GM18870 (cell line): ENCODE results near the gene KIF26B.

Source experiments
- ATAC-seq: cut with Tn5 transposase; IDR thresholded peaks from one replicate; pipeline ENCODE4 v1.9.1; 2021; ENCODE audit warnings: moderate library complexity; ENCODE audit not compliant: unreplicated experiment

The KIF26B gene

GRCh38 chr1:245544236-245544635, 389.5 kb downstream of the KIF26B start:
- no peak for ATAC-seq

GRCh38 chr1:245546875-245547274, 392.1 kb downstream of the KIF26B start:
- ATAC-seq: no peak

- no peak for ATAC-seq
These were observed 395.4 kb downstream of the KIF26B start for GRCh38 chr1:245549996-245550719.

- no peak for ATAC-seq
These were observed 395.9 kb downstream of the KIF26B start for GRCh38 chr1:245550720-245551043.

- ATAC-seq: no peak
These were observed 396.8 kb downstream of the KIF26B start for GRCh38 chr1:245551536-245551935.

GRCh38 chr1:245552331-245552730, 397.5 kb downstream of the KIF26B start:
- ATAC-seq: no peak

GRCh38 chr1:245556057-245556456, 401.3 kb downstream of the KIF26B start:
- no peak for ATAC-seq

- ATAC-seq: no peak
These were observed 403.3 kb downstream of the KIF26B start for GRCh38 chr1:245558069-245558468.

GRCh38 chr1:245560316-245560859, 405.6 kb downstream of the KIF26B start:
- ATAC-seq: no peak

- ATAC-seq: no peak
These were observed 407.0 kb downstream of the KIF26B start for GRCh38 chr1:245561665-245562234.

GRCh38 chr1:245566134-245566533, 411.3 kb downstream of the KIF26B start:
- no peak for ATAC-seq

GRCh38 chr1:245566952-245567351, 412.2 kb downstream of the KIF26B start:
- ATAC-seq: no peak

GRCh38 chr1:245571815-245572294, 417.1 kb downstream of the KIF26B start:
- ATAC-seq: no peak

GRCh38 chr1:245572709-245573108, 417.9 kb downstream of the KIF26B start:
- no peak for ATAC-seq

- no peak for ATAC-seq
These were observed 420.9 kb downstream of the KIF26B start for GRCh38 chr1:245575710-245576109.

- ATAC-seq: no peak
These were observed 421.5 kb downstream of the KIF26B start for GRCh38 chr1:245576323-245576722.

- ATAC-seq: no peak
These were observed 422.7 kb downstream of the KIF26B start for GRCh38 chr1:245577191-245578157.

GRCh38 chr1:245578308-245578707, 423.5 kb downstream of the KIF26B start:
- no peak for ATAC-seq

- no peak for ATAC-seq
These were observed 424.0 kb downstream of the KIF26B start for GRCh38 chr1:245578771-245579170.

- no peak for ATAC-seq
These were observed 425.1 kb downstream of the KIF26B start for GRCh38 chr1:245579881-245580280.

- no peak for ATAC-seq
These were observed 425.9 kb downstream of the KIF26B start for GRCh38 chr1:245580651-245581050.
